Activated T-cell treated with anti-CD3 and anti-CD28 coated beads, Interleukin-2, amount 50 U/mL, for 24 hours (primary cell): ENCODE results near the gene RNU1-3.
"Not testable (repeated sequence)": the region's sequence is repeated elsewhere in the genome, so short reads cannot be mapped to it uniquely, and the experiment has no call there.

Source experiments
- DNase-seq: peaks from one replicate; pipeline ENCODE4 v3.0.0-alpha.2; 2020
- H3K27ac Mint-ChIP-seq: 2 replicates; pipeline ENCODE4 v1.8.0; 2020; ENCODE audit warnings: mild to moderate bottlenecking, mixed read lengths
- H3K27me3 Mint-ChIP-seq: 2 replicates; pipeline ENCODE4 v1.8.0; 2020; ENCODE audit warnings: mixed read lengths
- H3K36me3 Mint-ChIP-seq: 2 replicates; pipeline ENCODE4 v1.8.0; 2020; ENCODE audit warnings: low read depth, mixed read lengths
- H3K4me1 Mint-ChIP-seq: 2 replicates; pipeline ENCODE4 v1.8.0; 2020; ENCODE audit warnings: low read depth, mixed read lengths
- H3K4me3 Mint-ChIP-seq: 2 replicates; pipeline ENCODE4 v1.8.0; 2020; ENCODE audit warnings: mild to moderate bottlenecking, moderate library complexity, mixed read lengths
- H3K9me3 Mint-ChIP-seq: 2 replicates; pipeline ENCODE4 v1.8.0; 2020; ENCODE audit warnings: mixed read lengths

Gene RNU1-3

GRCh38 chr1:16641159-16641975 is 25.4 kb downstream of the RNU1-3 start:
- not testable (repeated sequence) for H3K4me3 Mint-ChIP-seq, H3K9me3 Mint-ChIP-seq, H3K27ac Mint-ChIP-seq, H3K4me1 Mint-ChIP-seq, H3K36me3 Mint-ChIP-seq, H3K27me3 Mint-ChIP-seq, DNase-seq

- H3K27ac Mint-ChIP-seq, H3K4me3 Mint-ChIP-seq, H3K27me3 Mint-ChIP-seq, H3K36me3 Mint-ChIP-seq, H3K9me3 Mint-ChIP-seq, H3K4me1 Mint-ChIP-seq: not testable (repeated sequence)
- peak; percentile 31 for DNase-seq
These were observed 27.4 kb downstream of the RNU1-3 start for GRCh38 chr1:16639091-16640031.

- peak; percentile 33 for DNase-seq
- H3K27me3 Mint-ChIP-seq, H3K4me3 Mint-ChIP-seq, H3K9me3 Mint-ChIP-seq, H3K27ac Mint-ChIP-seq, H3K4me1 Mint-ChIP-seq: not testable (repeated sequence)
- H3K36me3 Mint-ChIP-seq = peaks cover 18% of the 10 kb centered on the region
These were observed 28.6 kb downstream of the RNU1-3 start for GRCh38 chr1:16637941-16638778.

GRCh38 chr1:16636551-16637195 is 30.1 kb downstream of the RNU1-3 start:
- H3K27ac Mint-ChIP-seq, DNase-seq, H3K4me3 Mint-ChIP-seq, H3K27me3 Mint-ChIP-seq, H3K4me1 Mint-ChIP-seq, H3K9me3 Mint-ChIP-seq: not testable (repeated sequence)
- peaks cover 33% of the 10 kb centered on the region for H3K36me3 Mint-ChIP-seq

- not testable (repeated sequence) for H3K27me3 Mint-ChIP-seq, H3K27ac Mint-ChIP-seq, H3K4me1 Mint-ChIP-seq, H3K9me3 Mint-ChIP-seq, H3K4me3 Mint-ChIP-seq
- DNase-seq = peak; percentile 32
- H3K36me3 Mint-ChIP-seq = peaks cover 40% of the 10 kb centered on the region
These were observed 30.8 kb downstream of the RNU1-3 start for GRCh38 chr1:16635959-16636358.

GRCh38 chr1:16633540-16634282 is 33.0 kb downstream of the RNU1-3 start:
- H3K27me3 Mint-ChIP-seq, H3K4me1 Mint-ChIP-seq, H3K27ac Mint-ChIP-seq, H3K4me3 Mint-ChIP-seq, DNase-seq, H3K9me3 Mint-ChIP-seq: not testable (repeated sequence)
- H3K36me3 Mint-ChIP-seq = peaks cover 62% of the 10 kb centered on the region

GRCh38 chr1:16632044-16632850 is 34.5 kb downstream of the RNU1-3 start:
- H3K36me3 Mint-ChIP-seq = peaks cover 75% of the 10 kb centered on the region
- not testable (repeated sequence) for H3K4me1 Mint-ChIP-seq, H3K4me3 Mint-ChIP-seq, H3K27me3 Mint-ChIP-seq, H3K9me3 Mint-ChIP-seq
- H3K27ac Mint-ChIP-seq = peak overlapping the region; percentile 27
- peak; percentile 31 for DNase-seq

GRCh38 chr1:16631248-16632043 is 35.3 kb downstream of the RNU1-3 start:
- DNase-seq = peak; percentile 38
- Mint-ChIP-seq H3K27ac (peak overlapping the region; percentile 27), H3K27me3 (no peaks in the 10 kb centered on the region), H3K4me1 (no peaks in the 10 kb centered on the region), H3K9me3 (no peaks in the 10 kb centered on the region), H3K36me3 (peaks cover 78% of the 10 kb centered on the region), H3K4me3 (no peak overlapping the region)

GRCh38 chr1:16630661-16631247 is 36.0 kb downstream of the RNU1-3 start:
- Mint-ChIP-seq H3K27ac (no peak overlapping the region), H3K4me3 (no peak overlapping the region), H3K9me3 (no peaks in the 10 kb centered on the region), H3K4me1 (no peaks in the 10 kb centered on the region), H3K27me3 (no peaks in the 10 kb centered on the region), H3K36me3 (peaks cover 78% of the 10 kb centered on the region)
- peak; percentile 41 for DNase-seq

- not testable (repeated sequence) for H3K4me3 Mint-ChIP-seq, H3K27ac Mint-ChIP-seq, H3K4me1 Mint-ChIP-seq, H3K9me3 Mint-ChIP-seq, H3K27me3 Mint-ChIP-seq
- DNase-seq = peak; percentile 36
- H3K36me3 Mint-ChIP-seq = peaks cover 77% of the 10 kb centered on the region
These were observed 36.7 kb downstream of the RNU1-3 start for GRCh38 chr1:16629916-16630530.

- Mint-ChIP-seq H3K36me3 (peaks cover 63% of the 10 kb centered on the region), H3K9me3 (no peaks in the 10 kb centered on the region), H3K27me3 (no peaks in the 10 kb centered on the region), H3K4me1 (no peaks in the 10 kb centered on the region), H3K4me3 (no peak overlapping the region), H3K27ac (peak overlapping the region; percentile 11)
- peak; percentile 39 for DNase-seq
These were observed 38.2 kb downstream of the RNU1-3 start for GRCh38 chr1:16628361-16629111.
